HG02973 (cell line): ENCODE data around the gene CAMSAP2.

ENCODE experiments used
- ATAC-seq: cut with Tn5 transposase; IDR thresholded peaks from one replicate; pipeline ENCODE4 v1.9.1; 2021; ENCODE audit warnings: moderate library complexity; ENCODE audit not compliant: unreplicated experiment

The CAMSAP2 gene, protein sequence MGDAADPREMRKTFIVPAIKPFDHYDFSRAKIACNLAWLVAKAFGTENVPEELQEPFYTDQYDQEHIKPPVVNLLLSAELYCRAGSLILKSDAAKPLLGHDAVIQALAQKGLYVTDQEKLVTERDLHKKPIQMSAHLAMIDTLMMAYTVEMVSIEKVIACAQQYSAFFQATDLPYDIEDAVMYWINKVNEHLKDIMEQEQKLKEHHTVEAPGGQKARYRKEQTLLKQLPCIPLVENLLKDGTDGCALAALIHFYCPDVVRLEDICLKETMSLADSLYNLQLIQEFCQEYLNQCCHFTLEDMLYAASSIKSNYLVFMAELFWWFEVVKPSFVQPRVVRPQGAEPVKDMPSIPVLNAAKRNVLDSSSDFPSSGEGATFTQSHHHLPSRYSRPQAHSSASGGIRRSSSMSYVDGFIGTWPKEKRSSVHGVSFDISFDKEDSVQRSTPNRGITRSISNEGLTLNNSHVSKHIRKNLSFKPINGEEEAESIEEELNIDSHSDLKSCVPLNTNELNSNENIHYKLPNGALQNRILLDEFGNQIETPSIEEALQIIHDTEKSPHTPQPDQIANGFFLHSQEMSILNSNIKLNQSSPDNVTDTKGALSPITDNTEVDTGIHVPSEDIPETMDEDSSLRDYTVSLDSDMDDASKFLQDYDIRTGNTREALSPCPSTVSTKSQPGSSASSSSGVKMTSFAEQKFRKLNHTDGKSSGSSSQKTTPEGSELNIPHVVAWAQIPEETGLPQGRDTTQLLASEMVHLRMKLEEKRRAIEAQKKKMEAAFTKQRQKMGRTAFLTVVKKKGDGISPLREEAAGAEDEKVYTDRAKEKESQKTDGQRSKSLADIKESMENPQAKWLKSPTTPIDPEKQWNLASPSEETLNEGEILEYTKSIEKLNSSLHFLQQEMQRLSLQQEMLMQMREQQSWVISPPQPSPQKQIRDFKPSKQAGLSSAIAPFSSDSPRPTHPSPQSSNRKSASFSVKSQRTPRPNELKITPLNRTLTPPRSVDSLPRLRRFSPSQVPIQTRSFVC (N-terminal part only)

DNA sequence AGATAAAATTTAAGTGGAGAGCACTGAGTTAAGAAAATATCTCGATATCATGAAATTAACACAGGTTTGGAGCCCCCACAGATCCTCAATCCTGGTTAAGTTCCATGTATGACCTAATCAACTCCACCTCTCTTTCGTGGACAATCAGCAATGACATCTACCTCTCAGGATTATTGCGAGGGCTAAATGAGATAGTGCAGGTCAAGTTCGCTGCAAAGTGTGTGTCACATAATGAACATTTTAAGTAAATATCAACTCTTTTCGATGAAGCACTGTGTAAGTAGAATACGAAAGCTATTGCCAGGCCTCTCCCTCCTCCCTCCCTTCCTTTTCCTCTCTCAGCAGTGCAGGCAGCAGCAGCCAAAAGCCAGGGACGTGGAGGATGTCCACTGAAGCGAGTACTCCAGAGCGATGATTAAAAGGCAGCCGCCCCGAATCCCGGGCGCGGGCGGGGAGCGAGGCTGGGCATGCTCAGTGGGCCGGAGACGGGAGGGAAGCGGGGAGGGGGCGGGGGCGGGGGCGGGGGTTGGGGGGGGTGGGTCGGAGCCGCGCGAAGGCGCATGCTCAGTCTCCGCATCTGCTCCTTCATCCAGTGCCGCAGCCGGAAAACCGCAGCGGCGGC, at the start of gene CAMSAP2:
Gene CAMSAP2, plus strand, starts transcription at position 567 of the 622 bp plus-strand sequence. CDS start 935 bp downstream, outside the sequence.
- peak; percentile 25 for ATAC-seq

DNA sequence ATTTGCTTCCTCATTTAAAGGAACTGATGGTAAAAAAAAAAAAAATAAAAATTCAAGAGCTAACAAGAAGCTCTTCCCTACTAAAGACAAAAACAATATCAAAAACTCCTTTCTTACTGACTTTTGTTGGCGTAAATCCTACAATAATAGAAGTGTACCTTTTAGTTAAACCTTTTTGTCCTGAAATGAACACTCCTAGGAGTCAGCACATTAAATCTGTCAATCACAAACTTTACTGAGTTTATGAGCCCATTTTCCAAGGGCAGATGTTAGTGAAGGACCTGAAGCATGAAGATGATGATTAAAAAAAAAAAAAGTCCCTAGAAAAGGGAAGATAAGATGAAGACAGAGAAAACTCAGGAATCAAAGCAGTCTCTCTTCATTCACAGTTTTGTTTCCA, 46.4 kb upstream of the CAMSAP2 start:
- no peak for ATAC-seq

DNA sequence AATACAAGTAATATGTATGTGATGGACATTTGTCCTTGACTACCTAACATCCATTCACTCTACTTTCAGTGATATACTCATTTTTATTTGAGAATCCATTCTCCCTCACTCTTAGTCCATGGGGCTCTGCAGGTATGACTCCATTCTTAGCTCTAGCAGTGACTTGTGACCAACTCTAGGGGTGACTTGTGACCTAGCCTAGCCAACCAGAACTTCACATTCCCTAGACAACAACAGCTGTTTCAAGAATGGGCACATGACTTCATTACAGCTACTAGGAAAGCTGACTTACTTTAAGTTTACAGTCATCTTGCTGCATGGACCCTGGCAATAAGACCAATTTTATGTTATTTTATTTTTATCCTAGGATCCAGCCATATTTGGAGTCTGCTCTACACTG, 45.4 kb upstream of the CAMSAP2 start:
- ATAC-seq, result no peak

DNA sequence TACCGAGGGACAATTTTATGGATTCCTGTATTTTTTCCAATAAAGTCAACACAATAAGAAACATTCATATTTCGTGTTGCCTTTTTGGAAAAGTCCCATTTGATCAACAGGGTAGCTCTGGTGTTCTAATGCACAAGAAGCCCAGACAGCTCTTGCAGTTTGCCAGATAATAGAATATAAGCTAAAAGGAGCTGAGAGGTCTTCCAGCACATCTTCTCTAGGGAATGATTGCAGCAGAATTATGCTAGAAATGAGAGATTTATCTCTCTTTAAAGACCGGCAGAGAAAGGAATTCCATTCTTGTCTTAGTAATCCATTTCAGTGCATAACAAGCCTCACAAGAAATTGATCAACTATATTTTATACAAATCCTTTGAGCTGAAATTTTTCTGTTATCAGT, 44.0 kb upstream of the CAMSAP2 start:
- ATAC-seq, result no peak

DNA sequence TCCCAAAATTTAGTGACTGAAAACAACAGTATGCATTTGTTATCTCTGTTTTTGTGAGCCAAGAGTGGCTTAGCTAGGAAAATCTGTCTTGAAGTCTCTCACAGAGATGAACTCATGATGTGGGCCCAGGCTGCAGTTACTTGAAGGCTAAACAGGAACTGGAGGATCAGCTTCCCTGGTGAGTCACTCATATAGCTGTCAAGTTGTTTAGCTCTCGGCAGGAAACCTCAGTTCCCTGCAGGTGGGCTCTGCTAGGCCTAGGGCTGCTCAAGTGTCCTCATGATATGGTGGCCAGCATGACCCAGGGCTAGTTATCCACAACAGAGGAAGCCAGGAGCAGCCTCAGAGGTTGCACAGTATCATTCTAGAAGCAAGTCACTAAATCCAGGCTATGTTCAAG, 38.8 kb upstream of the CAMSAP2 start:
- ATAC-seq, result no peak

DNA sequence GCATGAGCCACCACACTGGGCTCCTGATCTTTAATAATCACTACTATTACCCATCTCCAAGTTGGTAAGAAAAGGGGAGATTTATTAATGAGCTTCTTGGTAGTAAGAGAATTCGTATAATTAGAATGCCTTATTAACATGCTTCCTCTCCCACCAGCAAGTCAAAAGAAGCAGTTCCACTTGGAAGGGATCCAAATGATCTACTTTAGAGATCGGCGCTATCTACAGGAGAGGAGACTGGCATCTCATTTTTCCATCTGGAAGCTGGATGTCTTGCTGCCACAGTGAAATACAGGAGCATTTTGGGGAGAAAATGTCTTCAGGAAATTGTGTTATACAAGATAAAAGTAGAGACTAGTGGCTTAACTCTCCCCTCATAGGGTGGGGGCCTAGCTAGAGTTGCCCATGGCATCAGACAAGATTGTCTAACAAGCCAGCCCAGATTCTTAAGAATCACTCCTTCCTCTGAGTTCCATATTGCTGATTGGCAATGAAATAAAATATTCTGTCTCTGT, 33.6 kb upstream of the CAMSAP2 start:
- no peak for ATAC-seq

DNA sequence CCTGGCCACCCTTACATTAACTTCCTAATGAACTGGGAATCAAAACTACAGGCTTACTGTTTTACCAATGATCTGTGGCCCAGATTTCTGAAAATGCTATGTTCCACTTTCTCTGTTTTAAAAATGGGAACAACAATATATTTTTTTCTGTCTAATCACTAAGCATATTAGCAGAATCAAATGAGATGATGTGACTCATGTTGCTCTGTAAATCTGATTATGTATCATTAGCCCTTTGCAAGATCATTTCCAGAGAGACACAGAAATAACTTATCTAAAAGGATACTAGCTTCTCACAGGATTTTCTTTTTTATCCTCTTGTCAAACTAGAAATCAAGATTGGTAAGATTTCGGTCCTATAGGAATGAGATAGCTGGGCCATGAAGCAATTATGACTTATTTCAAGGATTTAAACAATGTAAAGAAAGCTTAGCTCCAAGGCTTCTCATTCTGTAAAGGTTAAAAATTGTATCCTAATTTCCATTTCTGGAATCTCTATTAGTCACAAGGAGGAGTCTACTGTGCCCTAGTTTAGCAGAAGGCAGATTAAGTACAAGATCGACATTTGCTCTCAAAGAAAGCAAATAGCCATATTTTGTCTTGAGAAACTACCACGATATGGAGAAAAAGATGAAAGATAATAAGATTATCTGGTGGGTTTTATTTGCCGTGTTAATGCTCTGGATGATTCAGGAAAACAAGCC, 32.4 kb upstream of the CAMSAP2 start:
- ATAC-seq, result no peak

DNA sequence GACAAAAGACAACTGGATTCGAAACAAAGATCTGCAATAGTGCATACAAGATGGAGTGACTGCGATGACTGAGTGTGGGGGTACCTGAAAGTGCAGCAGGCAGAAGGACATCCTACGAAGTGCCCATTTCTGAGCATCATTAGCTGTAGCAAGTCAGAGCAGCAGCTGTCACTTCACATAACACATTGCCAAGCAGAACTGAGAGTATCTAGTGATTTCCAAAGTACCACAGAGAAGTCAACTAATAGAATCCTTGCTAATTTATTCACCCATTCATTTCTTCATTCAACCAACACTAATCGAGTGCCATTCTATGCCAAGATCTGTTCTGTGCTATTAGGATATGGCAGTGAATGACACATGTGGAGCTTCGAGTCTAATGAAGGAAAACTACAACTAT, 31.6 kb upstream of the CAMSAP2 start:
- no peak for ATAC-seq

DNA sequence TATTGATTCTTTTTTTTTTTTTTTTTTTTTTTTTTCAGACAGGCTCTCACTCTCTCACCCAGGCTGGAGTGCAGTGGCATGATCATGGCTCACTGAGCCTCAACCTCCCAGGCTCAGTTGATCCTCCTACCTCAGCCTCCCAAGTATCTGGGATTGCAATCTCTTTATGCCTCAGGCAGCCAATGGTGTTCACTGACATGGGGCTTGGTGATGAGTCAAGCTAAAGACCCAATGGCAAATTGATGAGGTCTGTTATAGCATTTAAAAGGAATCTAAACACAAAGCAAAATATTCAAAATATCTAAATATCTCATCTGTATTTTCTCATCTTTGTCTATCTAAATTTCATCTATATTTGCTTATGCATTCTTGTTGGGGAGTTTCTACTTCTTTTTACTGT, 30.5 kb upstream of the CAMSAP2 start:
- ATAC-seq, result no peak

DNA sequence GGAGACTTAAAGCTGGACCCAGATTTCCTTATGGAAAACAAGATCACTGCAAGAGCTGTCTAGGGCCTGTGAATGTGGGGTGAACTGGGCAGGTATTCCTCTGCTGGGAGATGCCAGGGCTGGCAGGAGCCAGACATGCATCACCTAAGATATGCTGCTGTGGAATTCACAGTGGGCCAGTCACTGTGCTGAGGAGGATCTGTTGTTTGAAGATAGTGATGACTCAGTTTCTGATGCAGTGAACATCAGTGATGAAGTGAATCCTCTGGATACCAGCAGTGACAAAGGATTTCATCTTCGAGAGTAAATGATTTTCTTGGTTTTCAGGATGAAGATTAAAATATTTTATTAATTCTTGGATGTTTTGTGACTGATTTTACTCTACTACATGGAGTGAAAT, 29.9 kb upstream of the CAMSAP2 start:
- no peak for ATAC-seq

DNA sequence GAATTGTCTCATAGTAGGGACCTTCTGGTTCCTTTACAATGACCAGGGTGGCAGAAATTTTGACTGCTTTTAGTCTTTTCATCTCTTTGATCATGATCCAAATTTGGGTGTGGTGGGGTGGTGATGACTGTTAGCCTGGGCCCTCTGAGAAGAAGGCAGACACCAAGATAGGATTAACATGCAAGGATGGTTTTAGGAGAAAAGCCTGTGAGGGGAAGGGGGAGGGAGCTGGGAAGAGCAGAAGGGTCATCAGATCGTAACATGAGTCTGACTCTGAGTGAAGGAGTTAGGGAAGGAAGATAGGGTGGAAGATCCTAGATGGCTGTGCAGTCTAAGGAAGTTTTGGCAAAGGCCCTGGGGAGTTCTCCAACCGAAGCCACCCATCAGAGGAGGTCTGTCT, 28.5 kb upstream of the CAMSAP2 start:
- ATAC-seq, result no peak

DNA sequence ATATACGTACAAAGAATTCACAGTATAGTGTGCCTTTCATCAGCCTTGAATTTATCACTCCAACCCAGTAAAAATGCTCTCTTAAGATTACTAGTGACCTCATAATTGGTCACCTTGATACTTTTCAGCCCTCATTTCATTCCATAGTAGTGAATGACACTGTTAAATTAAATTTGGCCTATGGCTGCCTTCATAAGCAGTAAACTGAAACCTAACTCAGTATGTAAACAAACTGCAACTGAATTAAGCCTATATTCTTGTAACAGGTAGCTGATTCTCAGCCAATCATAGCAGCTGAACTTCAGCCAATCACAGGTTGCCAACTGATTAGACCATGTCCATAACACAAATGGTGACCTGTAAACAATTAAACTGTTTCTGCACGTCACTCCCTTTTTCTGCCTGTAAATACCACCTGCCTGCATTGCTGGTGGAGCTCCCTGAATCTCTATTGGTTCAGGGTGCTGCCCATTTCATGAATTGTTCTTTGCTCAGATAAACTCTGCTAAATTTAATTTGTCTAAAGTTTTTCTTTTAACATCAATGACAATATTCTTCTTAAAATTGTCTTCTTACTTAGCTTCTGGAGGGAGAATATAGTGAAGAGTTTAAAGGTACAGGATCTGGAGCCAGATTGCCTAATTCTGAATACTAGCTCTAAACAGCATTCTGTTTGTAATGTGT, 24.0 kb upstream of the CAMSAP2 start:
- ATAC-seq, result no peak

DNA sequence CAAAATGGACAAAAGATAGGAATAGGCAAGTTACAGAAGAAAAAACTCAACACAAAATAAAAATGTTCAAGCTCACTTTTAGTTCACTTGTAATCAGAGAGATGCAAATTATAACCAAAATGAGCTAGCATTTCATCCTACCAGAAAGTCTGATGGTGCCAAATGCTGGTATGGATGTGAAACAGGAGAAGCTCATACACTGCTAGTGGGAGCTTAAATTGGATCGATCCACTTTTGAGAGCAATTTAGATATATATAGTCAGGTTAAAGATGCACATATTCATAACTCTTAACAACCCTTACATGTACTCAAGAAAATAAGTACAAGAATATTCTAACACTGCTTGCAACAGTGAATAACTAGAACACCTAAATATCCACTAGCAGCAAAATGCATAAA, 18.5 kb upstream of the CAMSAP2 start:
- no peak for ATAC-seq

DNA sequence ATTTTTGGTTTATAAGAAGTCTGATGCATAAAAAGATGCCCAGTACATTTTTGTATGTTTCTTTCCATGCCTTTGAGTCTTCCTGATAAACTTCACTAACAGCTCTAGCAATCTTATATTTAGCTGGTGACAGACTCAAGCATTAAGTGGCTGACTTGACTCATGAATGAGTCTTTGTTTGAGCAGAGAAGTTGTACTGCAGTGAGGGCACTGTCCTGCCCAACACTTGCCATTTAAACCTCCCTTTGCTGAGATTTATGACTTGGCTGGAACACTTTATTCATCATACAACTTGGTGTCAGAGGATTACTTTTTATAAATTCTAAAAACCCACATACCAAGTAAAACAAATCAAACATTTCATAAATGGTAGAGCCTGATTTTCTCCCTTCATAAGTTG, 14.6 kb upstream of the CAMSAP2 start:
- no peak for ATAC-seq

DNA sequence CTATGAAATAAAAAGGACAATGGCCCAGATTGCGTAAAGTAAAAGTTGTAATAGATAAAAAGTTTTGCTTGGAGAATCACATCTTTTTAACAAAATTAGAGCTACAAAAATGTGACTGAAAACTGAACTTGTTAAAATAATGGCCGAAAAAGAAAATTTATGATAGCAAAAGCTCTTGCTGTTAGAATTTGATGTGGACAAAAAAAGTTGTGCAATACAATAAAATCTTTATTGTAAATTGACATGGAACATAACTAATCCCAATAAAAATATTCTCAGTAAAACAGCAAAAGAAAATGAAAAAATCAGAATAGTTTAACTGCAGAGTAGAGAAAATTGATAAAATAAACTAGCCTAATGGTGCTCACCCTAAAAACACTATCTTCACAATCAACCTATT, 11.4 kb upstream of the CAMSAP2 start:
- no peak for ATAC-seq

DNA sequence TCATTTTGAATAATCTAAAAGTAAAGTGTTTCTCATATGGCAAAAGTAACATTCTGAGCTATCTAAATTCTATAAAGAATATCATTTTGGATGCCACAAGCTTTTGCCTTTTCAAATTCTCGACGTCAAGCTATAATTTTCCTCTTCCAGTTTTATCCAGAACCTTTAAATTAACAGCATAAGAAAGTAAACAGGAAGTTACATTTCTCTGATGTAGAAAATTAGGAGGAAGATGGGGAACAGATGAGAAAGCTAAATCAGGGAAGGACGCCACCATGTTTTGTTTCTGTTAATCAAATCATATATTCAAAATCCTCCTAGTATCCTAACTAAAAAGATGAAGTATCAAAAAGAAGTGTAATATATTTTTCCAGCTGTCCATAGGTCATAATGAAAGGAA, 8.8 kb upstream of the CAMSAP2 start:
- ATAC-seq, result no peak

DNA sequence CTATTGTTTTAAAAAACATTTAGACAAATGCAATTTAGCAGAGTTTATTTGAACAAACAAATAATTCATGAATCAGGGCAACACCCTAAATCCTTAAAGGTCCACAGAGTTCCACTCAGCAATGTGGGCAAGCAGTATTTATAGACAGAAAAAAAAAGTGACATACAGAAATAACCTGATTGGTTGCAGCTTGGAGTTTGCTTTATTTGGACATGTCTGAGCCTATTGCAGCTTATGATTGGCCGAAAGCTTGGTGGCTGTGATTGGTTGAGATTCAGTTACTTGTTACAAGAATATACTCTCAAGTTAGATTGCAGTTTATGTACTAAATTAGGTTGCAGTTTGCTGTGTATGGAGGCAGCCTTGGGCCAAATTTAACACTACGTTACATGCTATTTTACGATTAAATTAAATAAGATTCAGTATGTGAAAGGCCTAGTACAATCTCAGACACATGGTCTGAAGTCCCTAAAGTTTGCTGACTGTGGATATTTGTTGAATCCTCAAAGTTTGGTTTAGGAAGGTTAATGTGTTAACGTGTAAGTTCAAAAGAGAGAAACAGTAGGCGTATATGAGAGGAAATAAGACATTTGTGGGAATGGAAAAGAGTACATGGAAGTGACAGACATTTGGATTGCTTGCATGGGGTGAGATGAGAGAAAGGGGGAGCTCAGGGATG, 6.9 kb upstream of the CAMSAP2 start:
- no peak for ATAC-seq

DNA sequence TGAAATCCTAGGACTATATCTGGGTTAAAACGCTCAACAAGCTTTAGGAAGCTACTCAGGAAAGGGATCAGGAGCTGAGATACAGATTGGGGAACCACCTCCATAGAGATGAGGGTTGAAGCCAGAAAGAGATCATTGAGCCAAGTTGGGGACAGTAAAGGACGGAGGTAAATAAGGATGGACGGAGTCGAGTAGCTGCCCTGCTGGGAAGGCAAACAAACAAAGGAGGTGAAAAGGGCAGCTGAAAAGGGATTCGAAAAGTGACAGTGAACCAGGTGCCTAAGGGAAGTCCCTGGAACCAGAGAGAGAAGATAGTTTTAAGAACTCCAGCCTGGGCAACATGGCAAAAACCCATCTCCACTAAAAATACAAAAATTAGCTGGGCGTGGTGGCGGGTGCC, 6.3 kb upstream of the CAMSAP2 start:
- ATAC-seq, result no peak

DNA sequence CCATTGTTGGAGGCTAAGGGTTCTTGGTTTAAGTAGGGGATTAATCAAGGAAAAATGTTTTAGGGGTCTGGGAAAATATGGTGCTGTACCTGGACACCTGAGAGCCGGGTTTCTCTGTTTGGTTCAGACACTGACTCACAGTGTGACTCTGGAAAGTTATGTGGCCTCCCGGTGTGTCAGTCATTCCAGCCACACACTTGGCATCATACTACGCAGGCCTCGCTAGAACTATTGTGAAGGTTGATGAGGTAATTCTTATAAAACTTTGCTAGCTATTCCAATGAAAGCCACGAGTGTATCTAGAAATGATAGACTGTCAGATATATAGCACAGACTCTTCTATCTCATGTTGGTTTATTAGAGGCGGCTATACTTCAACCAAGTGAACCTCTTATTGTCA, 4.8 kb upstream of the CAMSAP2 start:
- ATAC-seq, result no peak
